ENCODE measurements around the gene C1orf105.
A peak's percentile ranks its signal among the peaks of the same experiment; 100 is the strongest.

C1orf105 gene

DNA sequence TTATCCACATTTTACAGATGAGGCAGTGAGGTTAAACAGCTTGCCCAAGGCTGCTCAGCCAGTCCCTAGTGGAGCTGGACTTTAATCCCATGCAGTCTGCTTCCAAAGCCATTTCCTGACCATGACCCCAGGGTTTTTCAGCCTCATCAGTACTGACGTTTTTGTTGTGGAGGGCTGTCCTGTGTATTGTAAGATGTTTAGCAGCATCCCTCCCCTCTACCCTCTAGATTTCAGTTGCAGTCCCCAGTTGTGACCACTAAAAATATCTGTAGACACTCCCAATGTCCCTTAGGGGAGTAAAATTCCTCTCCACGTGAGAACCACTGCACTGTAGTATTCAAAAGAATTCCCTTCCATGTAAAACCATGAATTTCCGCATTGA, 30.2 kb upstream of the C1orf105 start:
- H3K36me3 Mint-ChIP-seq (ENCODE audit: low read depth), result peaks cover 4% of the 10 kb centered on the region

DNA sequence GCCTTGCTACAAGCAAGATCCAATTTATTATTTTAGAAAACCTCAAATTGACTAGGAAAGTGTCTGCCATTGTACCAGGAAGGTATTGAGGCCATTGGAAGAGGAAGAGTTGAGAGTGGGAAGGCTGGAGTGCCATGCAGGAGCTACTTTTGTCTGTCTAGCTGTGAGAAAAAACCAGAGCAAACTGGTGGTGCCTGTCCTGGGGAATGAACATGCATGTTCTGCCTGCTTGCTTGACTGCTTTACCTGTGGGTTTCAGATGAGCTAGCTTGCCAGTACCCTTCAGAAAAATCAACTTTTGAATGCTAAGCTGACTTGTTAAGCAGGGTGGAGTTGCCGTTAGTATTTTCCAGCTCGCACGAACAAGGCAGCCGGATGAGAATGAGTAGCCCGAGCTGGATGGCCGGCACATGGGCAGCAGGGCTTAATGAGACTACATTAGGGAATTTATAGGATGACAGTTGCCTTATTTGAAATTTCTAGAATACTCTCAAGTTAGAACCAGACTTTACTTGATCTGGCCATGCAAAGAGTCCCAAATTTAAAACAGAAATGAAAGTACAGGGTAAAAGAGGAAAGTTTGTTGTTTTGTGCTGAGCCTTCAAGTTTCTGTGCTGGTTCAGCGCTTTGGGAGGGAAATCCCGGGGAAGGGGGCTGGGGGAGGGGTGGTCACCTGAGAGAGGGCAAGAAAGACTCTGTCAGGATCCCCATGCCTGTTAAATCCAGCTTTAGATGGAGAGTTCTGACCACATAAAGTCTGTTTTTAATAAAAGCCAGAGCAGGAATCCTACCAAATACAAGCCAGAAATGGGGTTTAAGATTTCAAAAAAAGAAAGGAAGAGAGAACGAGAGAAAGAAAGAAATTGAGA, 29.6 kb upstream of the C1orf105 start:
- peaks cover 23% of the 10 kb centered on the region for H3K4me1 Mint-ChIP-seq (ENCODE audit: low read depth)
- no peaks in the 10 kb centered on the region for H3K9me3 Mint-ChIP-seq
- H3K36me3 Mint-ChIP-seq (ENCODE audit: low read depth), result peaks cover 4% of the 10 kb centered on the region
- H3K27ac Mint-ChIP-seq, result no peak overlapping the region
- no peak overlapping the region for H3K4me3 Mint-ChIP-seq
- peaks cover 34% of the 10 kb centered on the region for H3K27me3 Mint-ChIP-seq (ENCODE audit: low read depth)

More for the DNA sequence above, 30.2 kb upstream of the C1orf105 start:
- Mint-ChIP-seq H3K27me3 (ENCODE audit: low read depth) (peaks cover 34% of the 10 kb centered on the region), H3K4me1 (ENCODE audit: low read depth) (peaks cover 23% of the 10 kb centered on the region), H3K9me3 (no peaks in the 10 kb centered on the region), H3K27ac (no peak overlapping the region), H3K4me3 (no peak overlapping the region)

DNA sequence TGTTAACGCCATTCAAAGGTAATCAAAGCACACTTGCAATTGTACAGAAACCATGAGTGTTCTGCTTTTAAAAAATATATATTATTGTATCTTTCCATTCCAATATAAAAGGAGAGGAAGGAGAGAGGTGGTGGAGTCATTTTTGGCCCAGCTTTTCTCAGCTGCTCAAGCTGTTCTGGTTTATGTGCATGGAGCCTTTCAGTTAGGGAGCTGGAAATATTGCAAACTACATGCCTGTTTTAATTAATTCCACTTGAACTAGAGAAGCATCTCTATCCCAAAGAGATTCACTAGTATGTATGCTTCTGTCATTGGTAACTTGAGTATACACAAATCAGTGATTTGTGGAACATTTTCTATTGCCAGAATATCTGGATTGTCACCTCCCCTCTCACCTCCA, 28.5 kb upstream of the C1orf105 start:
- H3K4me3 Mint-ChIP-seq, result no peak overlapping the region
- H3K27me3 Mint-ChIP-seq (ENCODE audit: low read depth), result peaks cover 34% of the 10 kb centered on the region
- peaks cover 23% of the 10 kb centered on the region for H3K4me1 Mint-ChIP-seq (ENCODE audit: low read depth)
- H3K36me3 Mint-ChIP-seq (ENCODE audit: low read depth), result peaks cover 4% of the 10 kb centered on the region
- H3K9me3 Mint-ChIP-seq, result no peaks in the 10 kb centered on the region
- no peak overlapping the region for H3K27ac Mint-ChIP-seq

DNA sequence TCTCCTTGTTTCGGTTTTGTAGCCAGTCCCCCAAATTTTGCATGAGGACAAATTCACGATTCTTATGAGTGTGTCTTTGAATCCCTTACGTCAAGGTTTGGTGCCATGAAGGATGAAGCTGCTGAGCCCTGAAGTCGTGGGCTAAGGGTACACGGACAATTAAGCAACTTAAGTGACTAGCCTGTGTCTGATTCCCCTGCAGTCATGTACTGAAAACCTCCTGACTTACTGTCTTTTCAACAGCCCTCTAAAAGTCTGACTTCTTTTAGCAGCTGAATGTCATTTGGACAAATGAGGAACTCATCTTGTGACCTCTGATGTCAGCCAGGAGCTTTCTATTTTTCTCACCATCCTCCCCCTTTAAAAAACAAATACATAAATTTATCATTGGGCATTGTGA, 27.1 kb upstream of the C1orf105 start:
- peaks cover 4% of the 10 kb centered on the region for H3K36me3 Mint-ChIP-seq (ENCODE audit: low read depth)
- H3K4me3 Mint-ChIP-seq, result no peak overlapping the region
- peaks cover 34% of the 10 kb centered on the region for H3K27me3 Mint-ChIP-seq (ENCODE audit: low read depth)
- H3K4me1 Mint-ChIP-seq (ENCODE audit: low read depth), result peaks cover 28% of the 10 kb centered on the region
- no peak overlapping the region for H3K27ac Mint-ChIP-seq
- H3K9me3 Mint-ChIP-seq, result no peaks in the 10 kb centered on the region

DNA sequence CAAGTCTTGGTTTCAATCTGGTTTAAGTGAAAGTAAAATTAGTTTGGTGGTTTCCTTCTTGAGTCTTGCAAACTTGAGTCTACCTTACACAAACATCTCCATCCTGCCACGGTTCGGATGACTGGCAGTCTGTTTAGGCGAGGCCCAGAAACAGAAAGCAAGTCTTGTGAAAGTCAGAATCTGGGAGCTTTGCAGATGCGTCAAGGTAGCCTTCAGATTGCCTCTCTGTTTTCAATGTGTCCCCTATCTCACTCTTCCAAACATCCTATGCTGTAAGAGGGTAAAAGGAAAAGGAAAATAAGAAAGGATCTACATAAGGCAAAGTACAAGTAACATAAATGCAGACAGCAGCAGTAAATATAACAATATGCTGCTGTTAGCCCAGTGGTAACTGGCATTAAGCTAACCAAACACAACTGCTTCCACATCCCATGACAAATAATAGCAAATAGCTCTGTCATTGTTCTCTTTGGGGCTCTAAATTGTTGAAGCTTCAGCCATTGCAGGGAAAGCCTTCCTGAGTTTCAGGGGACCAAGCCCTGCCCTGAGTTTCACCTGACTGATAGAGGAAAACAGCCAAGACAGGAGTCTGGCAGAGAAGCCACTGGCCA, 26.2 kb upstream of the C1orf105 start:
- Mint-ChIP-seq H3K4me1 (ENCODE audit: low read depth) (peaks cover 34% of the 10 kb centered on the region), H3K36me3 (ENCODE audit: low read depth) (peaks cover 4% of the 10 kb centered on the region), H3K9me3 (no peaks in the 10 kb centered on the region), H3K27me3 (ENCODE audit: low read depth) (peaks cover 34% of the 10 kb centered on the region), H3K4me3 (peak overlapping the region; percentile 44), H3K27ac (peak overlapping the region; percentile 86)

DNA sequence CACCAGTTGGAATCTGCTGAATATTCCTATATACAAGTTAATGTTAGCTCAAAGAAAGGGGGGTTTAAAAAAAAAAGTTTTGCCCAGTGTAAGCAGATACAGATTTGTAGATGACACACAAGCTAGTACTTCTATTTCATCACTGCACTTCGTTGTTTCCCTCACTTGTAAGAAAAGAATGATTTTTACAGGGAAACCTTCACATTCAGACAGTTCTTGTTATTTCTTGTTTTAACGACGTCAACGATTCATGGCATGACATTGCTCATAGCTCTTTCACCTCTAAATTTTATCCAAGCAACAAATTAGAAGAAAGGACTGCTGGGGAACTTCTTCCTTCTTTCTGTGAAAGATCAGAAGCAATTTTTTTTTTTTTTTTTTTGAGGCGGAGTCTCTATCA, 25.7 kb upstream of the C1orf105 start:
- Mint-ChIP-seq H3K27ac (peak overlapping the region; percentile 86), H3K36me3 (ENCODE audit: low read depth) (peaks cover 4% of the 10 kb centered on the region), H3K27me3 (ENCODE audit: low read depth) (peaks cover 31% of the 10 kb centered on the region), H3K4me1 (ENCODE audit: low read depth) (peaks cover 37% of the 10 kb centered on the region), H3K4me3 (no peak overlapping the region), H3K9me3 (no peaks in the 10 kb centered on the region)

DNA sequence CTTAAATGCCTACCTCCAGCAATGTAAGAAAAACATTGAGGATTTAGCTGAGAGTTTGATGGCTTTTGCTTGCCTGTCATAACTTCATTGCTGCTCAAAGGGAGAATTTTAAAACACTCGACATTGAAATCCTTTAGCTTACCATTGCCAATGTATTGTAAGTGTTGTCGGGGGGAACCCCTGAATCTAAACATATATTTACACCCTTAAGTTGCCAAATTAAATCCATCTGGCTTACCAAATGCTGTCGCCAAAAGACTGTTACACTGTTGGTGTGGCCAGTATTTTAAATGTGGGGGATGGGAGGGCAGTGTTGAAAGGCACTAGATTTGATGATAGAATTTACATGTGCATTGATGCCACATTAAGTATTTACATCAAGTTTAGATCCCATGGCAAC, 24.9 kb upstream of the C1orf105 start:
- Mint-ChIP-seq H3K4me3 (no peak overlapping the region), H3K27me3 (ENCODE audit: low read depth) (peaks cover 35% of the 10 kb centered on the region), H3K27ac (no peak overlapping the region), H3K36me3 (ENCODE audit: low read depth) (peaks cover 4% of the 10 kb centered on the region), H3K4me1 (ENCODE audit: low read depth) (peaks cover 44% of the 10 kb centered on the region), H3K9me3 (no peaks in the 10 kb centered on the region)

DNA sequence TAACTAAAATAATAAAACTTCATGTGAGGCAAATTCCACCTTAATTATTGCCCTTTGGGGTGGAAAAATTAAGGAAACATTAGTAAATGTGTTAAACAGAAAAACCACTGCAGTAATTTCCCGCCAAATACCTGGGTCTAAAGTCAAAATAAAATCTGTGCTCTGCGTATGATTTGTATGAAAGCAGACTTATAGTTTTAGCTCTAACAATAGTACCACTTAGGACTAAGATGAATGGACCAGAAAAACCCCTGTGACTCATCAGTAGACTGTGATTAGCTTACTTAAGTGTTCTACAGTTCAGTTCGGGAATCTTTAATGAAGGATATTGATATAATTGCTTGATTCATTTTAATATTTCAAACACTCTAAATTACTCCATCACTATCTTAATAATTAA, 23.3 kb upstream of the C1orf105 start:
- Mint-ChIP-seq H3K4me1 (ENCODE audit: low read depth) (peaks cover 42% of the 10 kb centered on the region), H3K4me3 (no peak overlapping the region), H3K27me3 (ENCODE audit: low read depth) (peaks cover 27% of the 10 kb centered on the region), H3K9me3 (no peaks in the 10 kb centered on the region), H3K27ac (no peak overlapping the region), H3K36me3 (ENCODE audit: low read depth) (peaks cover 2% of the 10 kb centered on the region)

DNA sequence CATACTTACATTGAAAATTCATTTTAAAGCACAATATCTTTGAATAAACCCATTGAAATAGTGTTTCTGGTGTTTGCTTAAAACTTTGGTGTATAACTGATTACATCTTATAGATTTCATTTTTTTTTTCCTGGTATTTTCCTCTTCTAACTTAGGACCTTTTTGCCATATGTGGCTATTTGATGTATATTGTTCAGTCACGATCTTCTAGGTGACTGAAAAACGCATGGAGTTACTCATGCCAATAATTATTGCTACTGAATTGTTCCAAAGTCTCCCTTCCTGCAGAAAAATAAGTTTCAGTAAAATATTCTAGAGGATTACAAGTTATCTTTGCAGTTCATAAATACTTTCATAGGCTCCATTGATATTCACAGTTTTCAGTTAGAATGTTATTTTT, 22.9 kb upstream of the C1orf105 start:
- Mint-ChIP-seq H3K4me3 (no peak overlapping the region), H3K36me3 (ENCODE audit: low read depth) (peaks cover 2% of the 10 kb centered on the region), H3K27me3 (ENCODE audit: low read depth) (peaks cover 23% of the 10 kb centered on the region), H3K9me3 (no peaks in the 10 kb centered on the region), H3K27ac (no peak overlapping the region), H3K4me1 (ENCODE audit: low read depth) (peaks cover 42% of the 10 kb centered on the region)

DNA sequence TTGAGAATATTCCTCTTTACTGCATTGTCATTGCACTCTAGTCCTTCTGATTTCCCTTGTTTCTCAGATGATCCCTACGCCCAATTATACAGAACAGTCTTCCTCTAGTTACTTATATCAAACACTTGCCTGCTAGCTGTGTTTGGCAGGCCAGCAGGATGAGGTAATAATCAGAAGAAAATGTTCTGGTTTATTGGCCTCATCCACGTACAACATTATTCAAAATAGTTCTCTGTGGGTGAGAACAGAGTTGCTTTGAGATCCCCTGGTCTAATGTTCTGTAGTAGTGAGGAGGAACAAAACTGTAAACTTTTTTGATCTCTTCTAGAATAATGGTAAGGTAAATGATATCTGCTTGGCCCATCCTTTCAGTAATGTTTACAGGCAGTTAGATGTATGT, 22.3 kb upstream of the C1orf105 start:
- peaks cover 19% of the 10 kb centered on the region for H3K27me3 Mint-ChIP-seq (ENCODE audit: low read depth)
- H3K4me1 Mint-ChIP-seq (ENCODE audit: low read depth), result peaks cover 40% of the 10 kb centered on the region
- no peak overlapping the region for H3K27ac Mint-ChIP-seq
- no peak overlapping the region for H3K4me3 Mint-ChIP-seq
- no peaks in the 10 kb centered on the region for H3K9me3 Mint-ChIP-seq
- peaks cover 2% of the 10 kb centered on the region for H3K36me3 Mint-ChIP-seq (ENCODE audit: low read depth)

DNA sequence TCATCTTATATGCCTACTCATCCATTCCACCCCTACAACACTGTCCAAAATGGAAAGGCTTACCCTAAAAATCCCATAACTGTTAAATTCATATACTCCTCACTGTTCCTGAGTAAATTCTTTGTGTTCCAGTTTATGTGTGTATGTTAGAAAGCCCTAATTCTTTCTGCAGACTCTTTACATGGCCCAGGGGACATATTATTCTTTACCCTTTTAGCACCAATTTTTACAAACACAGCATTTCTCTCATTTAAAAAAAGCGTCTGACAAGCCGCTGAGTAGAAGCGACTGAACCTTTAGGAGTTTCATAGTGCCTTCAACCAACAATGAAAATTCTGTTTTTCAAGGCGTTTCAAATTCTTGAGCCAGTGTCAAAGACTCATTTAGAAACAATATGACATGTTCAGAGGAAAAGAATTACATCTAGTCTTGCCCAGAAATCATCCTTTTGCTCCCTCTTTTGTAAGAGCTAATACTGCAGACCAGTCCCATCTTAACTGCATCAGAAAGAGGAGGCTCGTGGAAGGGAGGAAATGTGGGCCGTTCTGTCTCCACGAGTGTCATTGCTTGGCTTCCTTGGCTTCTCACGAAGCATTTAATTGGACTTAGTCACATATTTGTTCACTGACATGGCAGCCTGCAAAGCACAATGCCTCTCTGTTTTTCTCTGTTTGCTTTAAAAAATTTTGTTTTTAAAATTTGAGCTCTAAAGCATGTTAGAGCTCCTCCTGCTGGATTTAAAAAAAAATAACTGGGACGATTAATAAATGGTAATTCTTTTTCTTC, 21.3 kb upstream of the C1orf105 start:
- Mint-ChIP-seq H3K4me3 (no peak overlapping the region), H3K36me3 (ENCODE audit: low read depth) (no peaks in the 10 kb centered on the region), H3K27ac (peak overlapping the region; percentile 33), H3K4me1 (ENCODE audit: low read depth) (peaks cover 34% of the 10 kb centered on the region), H3K27me3 (ENCODE audit: low read depth) (peaks cover 10% of the 10 kb centered on the region), H3K9me3 (no peaks in the 10 kb centered on the region)

DNA sequence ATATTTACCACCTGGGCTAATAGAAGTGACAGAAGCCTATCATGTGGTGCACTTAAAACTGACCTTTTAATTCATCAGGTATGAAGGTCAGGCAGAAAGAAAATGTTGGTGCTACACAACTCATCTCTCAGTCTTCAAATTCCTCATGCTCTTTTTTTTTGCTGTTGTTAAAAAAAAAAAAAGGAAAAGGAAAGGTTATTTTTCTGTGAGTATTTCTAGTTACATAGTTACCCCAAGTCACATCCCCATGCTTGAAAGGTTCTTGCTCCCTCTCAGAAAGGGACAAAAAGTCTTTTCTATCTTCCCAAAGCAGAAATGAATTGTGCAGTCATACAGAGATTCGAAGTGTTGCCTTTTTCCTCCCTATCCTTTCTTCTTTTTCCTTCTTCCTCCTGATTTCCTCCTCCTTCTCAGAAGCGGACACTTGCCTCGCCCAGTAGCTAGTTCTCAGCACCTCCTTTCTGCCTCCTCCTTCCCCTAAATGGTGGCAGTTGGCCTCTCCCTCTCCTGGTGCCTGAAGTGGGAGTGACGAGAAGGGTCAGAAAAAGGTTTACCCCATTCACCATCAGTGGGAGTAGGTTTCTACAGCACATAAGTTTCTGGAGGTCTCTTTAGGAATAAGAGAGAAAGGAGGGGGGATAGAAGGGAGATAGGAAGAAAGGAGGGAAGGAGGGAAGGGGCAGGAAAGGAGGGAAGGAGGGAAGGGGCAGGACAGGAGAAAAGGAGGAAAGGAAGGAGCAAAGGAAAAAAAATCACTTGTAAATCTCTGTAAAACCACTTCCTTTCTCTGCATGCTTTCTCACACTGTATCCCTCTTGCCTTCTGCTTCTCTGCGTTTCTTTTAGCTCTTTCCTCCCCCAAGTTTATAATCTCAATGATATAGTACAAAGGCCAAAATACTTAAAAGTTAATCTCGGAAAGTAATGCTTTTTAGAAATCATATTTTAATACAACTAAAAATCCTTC, 20.4 kb upstream of the C1orf105 start:
- Mint-ChIP-seq H3K4me3 (no peak overlapping the region), H3K4me1 (ENCODE audit: low read depth) (peaks cover 26% of the 10 kb centered on the region), H3K27me3 (ENCODE audit: low read depth) (peaks cover 10% of the 10 kb centered on the region), H3K9me3 (no peaks in the 10 kb centered on the region), H3K27ac (no peak overlapping the region), H3K36me3 (ENCODE audit: low read depth) (no peaks in the 10 kb centered on the region)

DNA sequence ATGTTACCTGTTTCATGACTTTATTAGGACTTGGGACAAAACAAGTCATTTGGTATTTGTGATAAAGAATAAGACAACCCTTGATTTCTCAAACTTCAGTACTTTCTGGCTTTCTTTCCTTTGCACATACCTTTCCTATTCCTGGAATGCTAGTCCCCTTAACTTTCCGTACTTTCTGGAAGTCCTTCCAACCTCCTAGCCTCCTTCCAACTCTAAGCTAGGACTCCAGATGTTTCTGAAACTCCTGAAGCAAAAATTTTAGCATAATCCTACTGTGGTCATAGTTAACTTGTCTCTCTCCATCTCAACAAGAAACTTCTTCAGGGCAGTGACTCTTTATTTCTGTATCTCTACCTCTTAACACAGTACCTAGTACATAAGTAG, 19.8 kb upstream of the C1orf105 start:
- Mint-ChIP-seq H3K4me3 (no peak overlapping the region), H3K36me3 (ENCODE audit: low read depth) (no peaks in the 10 kb centered on the region), H3K4me1 (ENCODE audit: low read depth) (peaks cover 26% of the 10 kb centered on the region), H3K9me3 (no peaks in the 10 kb centered on the region), H3K27me3 (ENCODE audit: low read depth) (peaks cover 10% of the 10 kb centered on the region), H3K27ac (no peak overlapping the region)

DNA sequence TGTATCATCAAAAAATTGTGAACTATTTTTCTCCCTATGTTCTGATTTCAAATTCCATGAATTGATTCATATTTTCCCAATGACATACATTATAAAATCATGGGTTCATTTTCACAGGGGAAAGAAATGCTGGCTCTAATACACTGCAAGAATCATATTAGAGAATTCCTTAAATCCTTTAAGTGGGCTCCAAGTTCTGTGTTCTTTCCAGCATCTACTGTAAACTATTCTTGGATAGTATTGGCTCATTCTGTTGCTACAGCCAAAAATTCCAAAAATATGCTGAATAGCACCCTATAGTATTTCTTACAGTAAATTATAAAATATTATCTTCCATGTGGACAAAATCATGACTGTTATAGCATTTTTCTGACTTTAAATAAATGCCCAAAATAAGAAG, 19.0 kb upstream of the C1orf105 start:
- Mint-ChIP-seq H3K36me3 (ENCODE audit: low read depth) (no peaks in the 10 kb centered on the region), H3K4me3 (no peak overlapping the region), H3K27me3 (ENCODE audit: low read depth) (peaks cover 10% of the 10 kb centered on the region), H3K4me1 (ENCODE audit: low read depth) (peaks cover 26% of the 10 kb centered on the region), H3K9me3 (no peaks in the 10 kb centered on the region), H3K27ac (no peak overlapping the region)
